ENCODE results near the gene PRCC. TPM values are rescaled to one million over a fixed set of nuclear protein-coding genes. Genes with fewer than 3 reads are reported as not detected.

The PRCC gene
- total and polyA plus RNA-seq, 2 of the 8 experiments (the other 6 are each of a cell fraction or from before 2014, with no cell fraction given), result 95.2 to 115 TPM

DNA sequence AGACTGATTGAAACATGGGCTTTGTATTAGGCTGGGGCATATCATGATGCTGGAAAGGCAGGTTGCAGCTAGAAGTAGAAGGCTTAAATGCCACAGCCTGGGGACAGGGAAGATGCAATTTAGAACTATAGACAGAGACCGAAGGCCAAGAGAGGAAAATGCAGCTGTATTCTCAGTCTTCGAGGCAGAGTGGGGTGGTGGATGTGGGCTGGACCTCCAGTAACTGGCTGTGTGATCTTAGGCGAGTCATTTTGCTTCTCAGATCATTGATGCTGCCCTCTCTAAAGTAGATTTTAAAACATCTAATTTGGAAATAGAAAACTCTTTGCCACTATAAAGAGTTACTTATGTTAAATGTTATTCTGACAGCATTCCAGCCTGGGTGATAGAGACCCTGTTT lies 67.0 kb downstream of the PRCC start (continued):
- no peak for TF ChIP-seq SAP30 (IDR thresholded peaks at IDR 0.05; ENCODE audit: insufficient read depth, insufficient replicate concordance, low read length)
- TF ChIP-seq GABPA (IDR thresholded peaks at IDR 0.05; ENCODE audit: borderline replicate concordance, insufficient read depth, low read length), result no peak
- TF ChIP-seq TEAD4 (IDR thresholded peaks at IDR 0.05; ENCODE audit: low read depth, low read length), result no peak
- no peak for TF ChIP-seq BCL11A (IDR thresholded peaks at IDR 0.05; ENCODE audit: low read depth in 2 of 2, low read length in 2 of 2)
- no peak for TF ChIP-seq KDM1A (IDR thresholded peaks at IDR 0.05; ENCODE audit: borderline replicate concordance, low read length)
- no peak for TF ChIP-seq POLR2AphosphoS5 (IDR thresholded peaks at IDR 0.05; ENCODE audit: low read depth, low read length)
